Panc1 (cell line): ENCODE data around the gene CSNK1G1. TPM values are rescaled to one million over a fixed set of nuclear protein-coding genes. Genes with fewer than 3 reads are reported as not detected.

Source experiments
- ATAC-seq: fragments of 200-7000 bp; cut with Tn5 transposase; 2 replicates; pipeline ENCODE4 v1.9.1; 2020; ENCODE audit warnings: mild to moderate bottlenecking, moderate library complexity
- BruUV-seq: library from RNA; stranded (reverse); fragments of 400-500 nt; replicated peaks from 2 replicates; lab custom pipeline; 2021; lab: Mats Ljungman, UMichigan
- CTCF ChIA-PET: fragments of 300-600 bp; sonication (Branson Sonifier 250); formaldehyde crosslinking; loops from one replicate; lab custom pipeline; 2022; ENCODE audit warnings: antibody characterized with exemption; lab: Charles Lee
- POLR2A ChIA-PET: fragments of 300-600 bp; sonication (Branson Sonifier 250); formaldehyde crosslinking; loops from one replicate; lab custom pipeline; 2022; ENCODE audit warnings: antibody characterized with exemption; lab: Charles Lee
- DNase-seq: peaks from one replicate; pipeline ENCODE4 v3.0.0-alpha.2; 2010; ENCODE audit warnings: low read depth, low spot score
- H3K27ac ChIP-seq: 2 replicates; pipeline ENCODE4 v1.5.1; 2011; ENCODE audit warnings: mild to moderate bottlenecking, low read length, inconsistent platforms
- H3K27me3 ChIP-seq: fragments of 200-500 bp; sonication (Bioruptor generic); 2 replicates; pipeline ENCODE4 v1.6.0; 2014; ENCODE audit warnings: low read length, inconsistent platforms; ENCODE audit not compliant: control insufficient read depth, insufficient read depth
- H3K36me3 ChIP-seq: fragments of 200-500 bp; sonication (Bioruptor generic); 2 replicates; pipeline ENCODE4 v1.5.1; 2014; ENCODE audit warnings: inconsistent platforms, mild to moderate bottlenecking, low read length, moderate library complexity; ENCODE audit not compliant: control insufficient read depth, insufficient read depth
- H3K4me1 ChIP-seq: 2 replicates; pipeline ENCODE4 v1.5.1; 2011; ENCODE audit warnings: inconsistent platforms, mild to moderate bottlenecking, low read length, moderate library complexity; ENCODE audit not compliant: control insufficient read depth, insufficient read depth
- H3K4me3 ChIP-seq, 2 experiments: 2 replicates each; pipeline ENCODE4 v1.5.1; 2011 to 2012; ENCODE audit warnings: low read depth in 2 of 2, low read length in 2 of 2, mild to moderate bottlenecking in 2 of 2, inconsistent platforms in 1 of 2, moderate library complexity in 1 of 2
- H3K9me3 ChIP-seq: fragments of 200-500 bp; sonication (Bioruptor generic); 2 replicates; pipeline ENCODE4 v1.5.1; 2014; ENCODE audit warnings: low read depth, mild to moderate bottlenecking, inconsistent platforms, low read length, moderate library complexity; ENCODE audit not compliant: control insufficient read depth, insufficient read depth
- POLR2AphosphoS5 ChIP-seq: IDR thresholded peaks from 2 replicates; pipeline ENCODE4 v1.6.1; 2012; ENCODE audit warnings: mild to moderate bottlenecking, low read depth, low read length, moderate library complexity
- SIN3A ChIP-seq: IDR thresholded peaks from 2 replicates; pipeline ENCODE4 v1.6.1; 2012; ENCODE audit warnings: low read depth, mild to moderate bottlenecking, low read length, moderate library complexity, borderline replicate concordance; ENCODE audit not compliant: insufficient read depth
- TCF7L2 ChIP-seq: IDR thresholded peaks from 2 replicates; pipeline ENCODE4 v1.6.1; 2011; ENCODE audit warnings: mild to moderate bottlenecking, low read depth, low read length, inconsistent platforms
- in situ Hi-C: cut with HindIII; loops from 2 replicates; pipeline ENCODE4 v1.10.0; 2016; ENCODE audit warnings: low sequenced_read_pairs, low pct_unique_long_range_greater_than_20kb
- intact Hi-C: fragments of 100-400 bp; cut with micrococcal nuclease; formaldehyde crosslinking; loops from one replicate; pipeline ENCODE4 v1.10.0; 2022; ENCODE audit not compliant: unreplicated experiment
- total RNA-seq: library from RNA; stranded (reverse); gene quantifications from one replicate; pipeline ENCODE4 v1.2.1, GENCODE V29; 2021; ENCODE audit not compliant: unreplicated experiment
- TF ChIP-seq, protein P1 (sequence below): fragments of 450-650 bp; IDR thresholded peaks from 2 replicates; pipeline ENCODE4 v1.5.1; 2017; ENCODE audit warnings: mild to moderate bottlenecking
- TF ChIP-seq, protein P2 (sequence below), 2 experiments: IDR thresholded peaks; 2 replicates each; pipeline ENCODE4 v1.6.1; 2011 to 2012; ENCODE audit warnings: low read depth in 2 of 2, control low read depth in 1 of 2, low read length in 1 of 2, mild to moderate bottlenecking in 1 of 2, moderate library complexity in 1 of 2; ENCODE audit not compliant: insufficient read depth in 1 of 2

CSNK1G1 gene
- total RNA-seq, 1 experiment from 2014 or later: 22.8 TPM

DNA sequence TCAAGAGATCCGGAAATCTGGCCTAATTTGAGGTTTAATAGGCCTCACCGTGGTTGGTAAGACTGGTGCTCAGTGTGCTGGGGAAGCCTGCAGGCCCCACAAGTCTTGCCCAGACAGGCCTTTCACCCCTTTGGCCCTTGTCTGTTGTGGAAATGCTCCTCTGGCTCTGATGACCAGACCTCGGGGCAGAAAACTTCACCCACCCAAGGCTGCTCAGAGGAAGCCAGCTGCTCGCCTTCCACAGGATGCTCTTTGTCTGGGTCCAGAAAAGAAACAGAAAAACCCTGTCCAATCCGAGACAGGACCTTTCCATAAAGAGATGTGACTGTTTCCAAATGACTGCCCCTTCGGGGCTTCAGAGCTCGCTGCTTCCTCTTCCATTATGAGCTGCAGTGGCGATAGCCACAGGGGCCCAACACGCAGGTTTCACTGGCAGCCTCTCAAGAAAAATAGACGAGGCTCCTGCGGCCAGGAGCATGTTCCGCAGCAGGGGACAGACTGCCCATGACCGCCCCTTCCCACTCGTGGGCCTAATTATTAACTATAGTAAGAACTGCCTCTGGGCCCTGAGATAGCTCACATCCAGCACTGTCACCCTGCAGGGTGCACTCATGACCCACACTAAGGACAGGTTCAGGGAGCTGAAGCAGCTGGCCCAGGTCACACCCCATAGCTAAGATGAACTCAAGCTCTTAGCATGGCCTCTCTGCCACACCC lies 211.2 kb downstream of the CSNK1G1 start:
- intact Hi-C loops: no loop called here
- TF ChIP-seq, protein P1, sequence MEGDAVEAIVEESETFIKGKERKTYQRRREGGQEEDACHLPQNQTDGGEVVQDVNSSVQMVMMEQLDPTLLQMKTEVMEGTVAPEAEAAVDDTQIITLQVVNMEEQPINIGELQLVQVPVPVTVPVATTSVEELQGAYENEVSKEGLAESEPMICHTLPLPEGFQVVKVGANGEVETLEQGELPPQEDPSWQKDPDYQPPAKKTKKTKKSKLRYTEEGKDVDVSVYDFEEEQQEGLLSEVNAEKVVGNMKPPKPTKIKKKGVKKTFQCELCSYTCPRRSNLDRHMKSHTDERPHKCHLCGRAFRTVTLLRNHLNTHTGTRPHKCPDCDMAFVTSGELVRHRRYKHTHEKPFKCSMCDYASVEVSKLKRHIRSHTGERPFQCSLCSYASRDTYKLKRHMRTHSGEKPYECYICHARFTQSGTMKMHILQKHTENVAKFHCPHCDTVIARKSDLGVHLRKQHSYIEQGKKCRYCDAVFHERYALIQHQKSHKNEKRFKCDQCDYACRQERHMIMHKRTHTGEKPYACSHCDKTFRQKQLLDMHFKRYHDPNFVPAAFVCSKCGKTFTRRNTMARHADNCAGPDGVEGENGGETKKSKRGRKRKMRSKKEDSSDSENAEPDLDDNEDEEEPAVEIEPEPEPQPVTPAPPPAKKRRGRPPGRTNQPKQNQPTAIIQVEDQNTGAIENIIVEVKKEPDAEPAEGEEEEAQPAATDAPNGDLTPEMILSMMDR: no peak
- TF ChIP-seq POLR2AphosphoS5: no peak
- no peak for TF ChIP-seq TCF7L2
- TF ChIP-seq, protein P2, sequence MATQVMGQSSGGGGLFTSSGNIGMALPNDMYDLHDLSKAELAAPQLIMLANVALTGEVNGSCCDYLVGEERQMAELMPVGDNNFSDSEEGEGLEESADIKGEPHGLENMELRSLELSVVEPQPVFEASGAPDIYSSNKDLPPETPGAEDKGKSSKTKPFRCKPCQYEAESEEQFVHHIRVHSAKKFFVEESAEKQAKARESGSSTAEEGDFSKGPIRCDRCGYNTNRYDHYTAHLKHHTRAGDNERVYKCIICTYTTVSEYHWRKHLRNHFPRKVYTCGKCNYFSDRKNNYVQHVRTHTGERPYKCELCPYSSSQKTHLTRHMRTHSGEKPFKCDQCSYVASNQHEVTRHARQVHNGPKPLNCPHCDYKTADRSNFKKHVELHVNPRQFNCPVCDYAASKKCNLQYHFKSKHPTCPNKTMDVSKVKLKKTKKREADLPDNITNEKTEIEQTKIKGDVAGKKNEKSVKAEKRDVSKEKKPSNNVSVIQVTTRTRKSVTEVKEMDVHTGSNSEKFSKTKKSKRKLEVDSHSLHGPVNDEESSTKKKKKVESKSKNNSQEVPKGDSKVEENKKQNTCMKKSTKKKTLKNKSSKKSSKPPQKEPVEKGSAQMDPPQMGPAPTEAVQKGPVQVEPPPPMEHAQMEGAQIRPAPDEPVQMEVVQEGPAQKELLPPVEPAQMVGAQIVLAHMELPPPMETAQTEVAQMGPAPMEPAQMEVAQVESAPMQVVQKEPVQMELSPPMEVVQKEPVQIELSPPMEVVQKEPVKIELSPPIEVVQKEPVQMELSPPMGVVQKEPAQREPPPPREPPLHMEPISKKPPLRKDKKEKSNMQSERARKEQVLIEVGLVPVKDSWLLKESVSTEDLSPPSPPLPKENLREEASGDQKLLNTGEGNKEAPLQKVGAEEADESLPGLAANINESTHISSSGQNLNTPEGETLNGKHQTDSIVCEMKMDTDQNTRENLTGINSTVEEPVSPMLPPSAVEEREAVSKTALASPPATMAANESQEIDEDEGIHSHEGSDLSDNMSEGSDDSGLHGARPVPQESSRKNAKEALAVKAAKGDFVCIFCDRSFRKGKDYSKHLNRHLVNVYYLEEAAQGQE (IDR thresholded peaks at IDR 0.05; ENCODE audit: insufficient read depth in 1 of 2, low read depth in 2 of 2, low read length in 1 of 2): no peak
- TF ChIP-seq SIN3A: no peak
- CTCF ChIA-PET: no interaction called here
- DNase-seq (no peak), ATAC-seq (no peak)
- Histone ChIP-seq H3K9me3 (no peaks in the 10 kb centered on the region), H3K36me3 (0 out of 2 replicates have a peak, but pooled peaks cover 8% of the 10 kb centered on the region), H3K27ac (no peak overlapping the region), H3K27me3 (no peaks in the 10 kb centered on the region), H3K4me3 (no peak overlapping the region), H3K4me1 (no peaks in the 10 kb centered on the region)
- BruUV-seq: no TSS peak
- POLR2A ChIA-PET: no interaction called here
- in situ Hi-C loops: no loop called here

DNA sequence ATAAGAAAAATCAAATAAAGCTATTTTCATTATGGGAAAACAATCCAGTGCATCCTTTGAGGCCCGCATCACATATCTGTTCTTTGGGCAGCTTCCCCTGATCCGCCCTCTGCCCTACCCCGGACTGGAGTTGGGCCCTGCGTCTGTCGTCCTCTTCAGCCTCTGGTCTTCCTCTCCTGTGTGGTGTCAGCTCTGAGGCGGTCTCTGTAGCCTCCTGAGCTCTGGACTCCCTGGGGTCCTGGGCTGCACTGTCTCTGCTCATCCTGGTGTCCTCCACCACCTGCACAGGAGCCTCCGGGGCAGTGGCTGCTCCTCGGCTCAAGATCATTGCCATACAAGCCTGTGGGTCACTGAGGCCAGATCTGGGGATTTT lies 211.8 kb downstream of the CSNK1G1 start:
- BruUV-seq: no TSS peak

More for the DNA sequence above, 211.8 kb downstream of the CSNK1G1 start:
- TF ChIP-seq, protein P2 (IDR thresholded peaks at IDR 0.05; ENCODE audit: insufficient read depth in 1 of 2, low read depth in 2 of 2, low read length in 1 of 2): no peak
- TF ChIP-seq SIN3A: no peak
- TF ChIP-seq POLR2AphosphoS5: no peak
- TF ChIP-seq TCF7L2: no peak
- TF ChIP-seq, protein P1: no peak
- POLR2A ChIA-PET: no interaction called here
- DNase-seq (no peak), ATAC-seq (no peak)
- CTCF ChIA-PET: no interaction called here
- in situ Hi-C loops: no loop called here
- Histone ChIP-seq H3K4me3 (no peak overlapping the region), H3K27me3 (no peaks in the 10 kb centered on the region), H3K27ac (no peak overlapping the region), H3K36me3 (0 out of 2 replicates have a peak, but pooled peaks cover 8% of the 10 kb centered on the region), H3K9me3 (no peaks in the 10 kb centered on the region), H3K4me1 (no peaks in the 10 kb centered on the region)
- intact Hi-C loops: no loop called here
